Measurements from ENCODE around the gene C4BPA.

DNA sequence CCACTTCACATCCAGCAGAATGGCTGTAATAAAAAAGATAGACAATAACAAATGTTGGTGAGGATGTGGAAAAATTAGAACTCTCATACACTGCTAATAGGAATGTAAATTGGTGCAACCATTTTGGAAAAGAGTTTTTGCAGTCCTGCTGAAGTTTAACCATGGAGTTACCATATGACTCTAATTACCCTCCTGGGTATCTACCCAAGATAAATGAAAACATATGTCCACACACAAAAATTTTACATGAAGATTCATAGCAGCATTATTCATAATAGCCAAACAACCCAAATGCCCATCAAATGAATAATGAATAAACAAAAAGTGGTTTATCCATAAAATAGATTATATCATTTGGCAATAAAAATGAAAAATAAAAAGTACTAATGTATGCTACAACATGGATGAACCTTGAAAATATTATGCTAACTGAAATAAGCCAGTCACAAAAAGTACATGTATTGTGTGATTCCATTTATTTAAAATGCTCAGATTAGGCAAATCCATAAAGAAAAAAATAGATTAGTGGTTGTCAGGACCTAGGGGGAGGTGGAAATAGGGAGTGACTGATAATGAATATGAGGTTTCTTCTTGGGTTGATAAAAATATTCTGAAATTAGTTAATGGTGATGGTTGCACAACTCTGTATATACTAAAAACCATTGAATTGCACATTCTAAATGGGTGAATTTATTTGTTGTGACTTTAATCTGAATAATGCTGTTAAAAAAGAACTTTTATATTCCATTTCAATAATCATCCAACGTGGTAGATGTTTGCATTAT, 26.4 kb downstream of the C4BPA start:
- TF ChIP-seq, protein P1, sequence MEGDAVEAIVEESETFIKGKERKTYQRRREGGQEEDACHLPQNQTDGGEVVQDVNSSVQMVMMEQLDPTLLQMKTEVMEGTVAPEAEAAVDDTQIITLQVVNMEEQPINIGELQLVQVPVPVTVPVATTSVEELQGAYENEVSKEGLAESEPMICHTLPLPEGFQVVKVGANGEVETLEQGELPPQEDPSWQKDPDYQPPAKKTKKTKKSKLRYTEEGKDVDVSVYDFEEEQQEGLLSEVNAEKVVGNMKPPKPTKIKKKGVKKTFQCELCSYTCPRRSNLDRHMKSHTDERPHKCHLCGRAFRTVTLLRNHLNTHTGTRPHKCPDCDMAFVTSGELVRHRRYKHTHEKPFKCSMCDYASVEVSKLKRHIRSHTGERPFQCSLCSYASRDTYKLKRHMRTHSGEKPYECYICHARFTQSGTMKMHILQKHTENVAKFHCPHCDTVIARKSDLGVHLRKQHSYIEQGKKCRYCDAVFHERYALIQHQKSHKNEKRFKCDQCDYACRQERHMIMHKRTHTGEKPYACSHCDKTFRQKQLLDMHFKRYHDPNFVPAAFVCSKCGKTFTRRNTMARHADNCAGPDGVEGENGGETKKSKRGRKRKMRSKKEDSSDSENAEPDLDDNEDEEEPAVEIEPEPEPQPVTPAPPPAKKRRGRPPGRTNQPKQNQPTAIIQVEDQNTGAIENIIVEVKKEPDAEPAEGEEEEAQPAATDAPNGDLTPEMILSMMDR (IDR thresholded peaks at IDR 0.05), result no peak
- no peak for TF ChIP-seq POLR2A (IDR thresholded peaks at IDR 0.05)

Data from esophagus squamous epithelium (tissue), 4 donors.